Erythroblast (primary cell): ENCODE results near the gene THRA.

Experiments used
- GATA1 ChIP-seq: IDR thresholded peaks from 2 replicates; pipeline ENCODE4 v1.6.1; 2011; ENCODE audit warnings: low read depth, mild to moderate bottlenecking, control low read depth, low read length, moderate library complexity
- POLR2A ChIP-seq: IDR thresholded peaks from 2 replicates; pipeline ENCODE4 v1.6.1; 2011; ENCODE audit warnings: mild to moderate bottlenecking, low read length

- no peak for TF ChIP-seq POLR2A
- TF ChIP-seq GATA1, result no peak
Observed at GRCh38 chr17:40115101-40115436, 52.3 kb downstream of the THRA start.
